ENCODE data around the gene MCUR1. TPM values are rescaled to one million over a fixed set of nuclear protein-coding genes. Genes with fewer than 3 reads are reported as not detected.
"Not testable (repeated sequence)": the region's sequence is repeated elsewhere in the genome, so short reads cannot be mapped to it uniquely, and the experiment has no call there.

Gene MCUR1
- total RNA-seq (10 to 100 TPM in 2 of 4 donors, 1 to 10 TPM in 2; 7.2 to 13.2 (median 9.0) TPM), polyA plus RNA-seq (10 to 100 TPM; 12.9 to 34.2 (median 25.7) TPM)

- H3K27me3 ChIP-seq, result no peaks in the 10 kb centered on the region
- intact Hi-C loops (cut with DNase I), result loop anchor here (1.0 to 5.0 kb wide), 3 partner anchors 58 to 197 kb away; partner anchors contain the start of genes NOL7 and RANBP9
- H3K27ac ChIP-seq, result peak within 1 kb of the TSS; percentile 92 to 99 (median 98)
- H3K36me3 ChIP-seq, result no peaks in the 10 kb centered on the region
- peak within 1 kb of the TSS; percentile 79 to 86 (median 82) for H3K4me3 ChIP-seq
- peaks cover 0 to 39% (median 36%) of the 10 kb centered on the region in 4 donors for H3K4me1 ChIP-seq
- H3K9me3 ChIP-seq, result no peaks in the 10 kb centered on the region
- 0 to 1% methylated on average over 81 of the region's 81 CpGs for WGBS, 2 donors
- peak; percentile 93 for DNase-seq
- TF ChIP-seq POLR2AphosphoS5 (IDR thresholded peaks at IDR 0.05) (peak in 3 of 4 donors; percentile 40 to 88 (median 87)), POLR2A (IDR thresholded peaks at IDR 0.05) (no peak), EP300 (IDR thresholded peaks at IDR 0.05) (no peak)
Measured at GRCh38 chr6:13814176-13814937, at the start of gene MCUR1. Gene MCUR1, minus strand, starts transcription at chr6:13814557. Its CDS starts 128 bp downstream, at chr6:13814429.

- Histone ChIP-seq H3K36me3 (no peaks in the 10 kb centered on the region), H3K27ac (no peak overlapping the region), H3K9me3 (no peaks in the 10 kb centered on the region), H3K4me3 (no peak overlapping the region), H3K27me3 (peaks cover 16 to 22% (median 20%) of the 10 kb centered on the region in 3 donors), H3K4me1 (peaks cover 0 to 10% (median 9%) of the 10 kb centered on the region in 4 donors)
- TF ChIP-seq POLR2AphosphoS5 (IDR thresholded peaks at IDR 0.05), result no peak
- no peak for TF ChIP-seq POLR2A (IDR thresholded peaks at IDR 0.05)
- no peak for TF ChIP-seq CTCF (IDR thresholded peaks at IDR 0.05)
- TF ChIP-seq EP300 (IDR thresholded peaks at IDR 0.05), result no peak
- DNase-seq, result no peak
- 11 to 55% methylated on average over 2 of the region's 2 CpGs for WGBS, 2 donors
- intact Hi-C loops (cut with DNase I), result no loop called here
Measured at GRCh38 chr6:13863699-13864155, 49.4 kb upstream of the MCUR1 start.

- Histone ChIP-seq H3K27me3 (peaks cover 18 to 43% (median 30%) of the 10 kb centered on the region in 3 donors), H3K4me3 (peak overlapping the region in 1 of 4 donors; percentile 44)
- H3K4me1 ChIP-seq; H3K27ac ChIP-seq; H3K36me3 ChIP-seq; H3K9me3 ChIP-seq; intact Hi-C loops (cut with DNase I); DNase-seq: not testable (repeated sequence)
- 92 to 96% methylated on average over 3 of the region's 3 CpGs for WGBS, 2 donors
Measured at GRCh38 chr6:13860556-13861185, 46.3 kb upstream of the MCUR1 start.

GRCh38 chr6:13859871-13860555, 45.7 kb upstream of the MCUR1 start:
- H3K27ac ChIP-seq, result no peak overlapping the region
- WGBS, 2 donors, result 26 to 50% methylated on average over 66 of the region's 66 CpGs
- peak overlapping the region in 3 of 4 donors; percentile 24 to 44 (median 40) for H3K4me3 ChIP-seq
- intact Hi-C loops (cut with DNase I), result no loop called here
- no peak for TF ChIP-seq POLR2AphosphoS5 (IDR thresholded peaks at IDR 0.05)
- no peak for TF ChIP-seq POLR2A (IDR thresholded peaks at IDR 0.05)
- TF ChIP-seq EP300 (IDR thresholded peaks at IDR 0.05), result no peak
- TF ChIP-seq CTCF (IDR thresholded peaks at IDR 0.05), result no peak
- no peaks in the 10 kb centered on the region for H3K36me3 ChIP-seq
- DNase-seq, result no peak
- H3K9me3 ChIP-seq, result no peaks in the 10 kb centered on the region
- peaks cover 18 to 43% (median 30%) of the 10 kb centered on the region in 3 donors for H3K27me3 ChIP-seq
- H3K4me1 ChIP-seq, result peaks cover 0 to 10% (median 9%) of the 10 kb centered on the region in 4 donors

GRCh38 chr6:13854716-13855250, 40.4 kb upstream of the MCUR1 start:
- WGBS, 2 donors, result 91 to 96% methylated on average over 34 of the region's 34 CpGs
- Histone ChIP-seq H3K4me1 (peaks cover 0 to 3% (median 3%) of the 10 kb centered on the region in 4 donors), H3K36me3 (no peaks in the 10 kb centered on the region), H3K27me3 (peaks cover 11 to 32% (median 20%) of the 10 kb centered on the region in 3 donors), H3K27ac (no peak overlapping the region), H3K9me3 (no peaks in the 10 kb centered on the region), H3K4me3 (no peak overlapping the region)
- intact Hi-C loops (cut with DNase I), result no loop called here
- DNase-seq, result no peak
- TF ChIP-seq POLR2AphosphoS5 (IDR thresholded peaks at IDR 0.05) (no peak), CTCF (IDR thresholded peaks at IDR 0.05) (no peak), EP300 (IDR thresholded peaks at IDR 0.05) (no peak), POLR2A (IDR thresholded peaks at IDR 0.05) (no peak)
